Superior temporal gyrus (tissue), 1 donor: ENCODE measurements around the gene TFAP2C.

Experiments
- DNase-seq: peaks from one replicate; pipeline ENCODE4 v3.0.0-alpha.2; 2016; ENCODE audit errors: extremely low spot score

TFAP2C gene

DNA sequence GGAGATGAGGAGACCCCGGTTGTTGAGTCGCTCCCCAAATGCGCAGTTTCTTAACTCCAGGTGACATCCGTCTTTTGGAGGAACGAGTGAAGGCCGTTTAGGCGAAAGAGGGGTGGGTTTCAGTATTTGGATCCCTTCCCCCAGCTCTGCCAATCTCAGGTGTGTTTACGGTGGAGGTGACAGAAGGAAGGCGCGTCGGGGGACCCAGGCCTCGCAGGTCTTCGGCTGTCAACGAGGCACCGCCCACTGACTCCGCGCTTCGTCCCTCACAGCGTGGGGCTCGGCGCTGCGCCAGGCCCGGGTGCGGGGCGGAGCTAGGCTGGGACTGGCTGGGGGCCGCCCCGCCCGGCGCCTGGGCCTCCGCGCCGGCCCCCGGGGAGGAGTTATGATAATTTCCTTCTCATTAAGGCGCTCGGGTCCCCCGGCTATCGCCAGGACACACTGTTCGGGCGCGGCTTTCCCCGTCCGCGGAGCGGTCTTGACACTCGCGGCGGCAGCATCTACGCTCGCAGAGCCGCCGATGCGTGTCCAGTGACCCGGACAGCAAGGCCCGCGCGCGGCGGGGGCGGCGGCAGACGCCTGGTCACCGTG is at the start of gene TFAP2C:
TFAP2C (plus strand) TSS at position 434 of the 591 bp plus-strand sequence. CDS start 239 bp downstream, outside the sequence.
- no peak for DNase-seq

GRCh38 chr20:56580226-56580625 is 48.9 kb upstream of the TFAP2C start:
- no peak for DNase-seq

- no peak for DNase-seq
These were observed 47.4 kb upstream of the TFAP2C start for GRCh38 chr20:56581701-56582100.

DNA sequence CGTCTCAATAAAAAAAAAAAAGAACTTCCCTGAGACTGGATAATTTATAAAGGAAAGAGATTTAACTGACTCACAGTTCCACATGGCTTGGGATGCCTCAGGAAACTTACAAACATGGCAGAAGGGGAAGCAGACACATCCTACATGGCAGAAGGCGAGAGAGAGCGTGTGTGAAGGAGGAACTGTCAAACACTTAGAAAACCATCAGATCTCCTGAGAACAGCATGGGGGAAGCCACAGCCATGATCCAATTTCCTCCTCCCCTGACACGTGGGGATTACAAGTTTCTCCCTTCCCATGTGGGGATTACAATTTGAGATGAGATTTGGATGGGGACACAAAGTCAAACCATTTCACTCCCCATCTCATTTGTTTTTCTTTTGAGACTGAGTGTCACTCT is 46.6 kb upstream of the TFAP2C start:
- no peak for DNase-seq

- no peak for DNase-seq
These were observed 44.2 kb upstream of the TFAP2C start for GRCh38 chr20:56584916-56585315.

DNA sequence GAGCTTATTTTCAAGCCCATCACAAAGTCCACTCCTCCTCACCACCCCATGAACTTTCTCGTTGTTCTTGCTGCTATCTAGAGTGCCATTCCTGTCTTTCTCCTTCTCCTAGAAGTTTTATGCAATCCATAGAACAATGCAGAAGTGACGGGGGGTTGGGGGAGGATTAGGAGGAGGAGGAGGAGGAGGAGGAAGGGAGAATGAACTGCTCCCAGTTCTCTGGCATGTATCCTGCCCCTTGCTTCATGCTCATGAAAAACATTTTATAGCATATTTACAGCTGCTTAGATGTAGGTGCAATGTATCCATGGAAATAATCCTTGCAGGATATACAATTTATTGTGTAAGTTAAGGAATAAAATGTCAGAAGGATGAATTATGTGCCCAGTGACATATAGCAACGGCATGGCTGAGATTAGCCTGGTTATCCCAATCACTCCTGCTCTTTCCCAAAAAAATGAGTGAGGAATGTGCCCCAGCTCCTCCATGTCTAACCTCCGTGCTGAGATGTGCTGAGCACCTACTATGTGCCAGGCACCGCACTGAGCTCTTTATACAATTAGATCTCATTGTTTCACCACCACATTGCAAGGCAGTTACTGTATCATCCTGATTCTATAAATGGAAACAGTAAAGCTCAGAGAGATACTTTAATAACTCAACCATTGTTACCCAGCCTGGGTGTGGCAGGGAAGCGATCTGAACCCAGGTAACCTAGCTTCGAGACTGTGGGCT is 41.6 kb upstream of the TFAP2C start:
- no peak for DNase-seq

DNA sequence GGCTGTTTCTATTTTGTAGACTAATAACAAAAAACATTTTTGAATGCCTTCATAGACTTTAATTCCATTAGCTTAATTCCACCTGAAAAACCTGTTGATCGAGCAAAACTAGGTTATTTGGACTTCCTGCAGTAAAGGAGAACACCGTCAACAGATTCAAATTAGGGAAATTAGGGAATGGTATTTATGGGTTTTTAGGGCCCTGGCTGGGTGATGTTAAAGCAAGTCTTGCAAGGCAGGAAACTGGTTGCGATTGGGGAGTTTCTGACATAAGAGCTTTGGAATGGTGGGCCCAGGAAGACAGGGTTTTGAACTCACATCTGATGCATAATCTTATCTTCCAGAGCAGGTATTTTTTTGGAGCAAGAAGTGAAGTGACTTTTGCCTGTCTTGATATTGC is 40.1 kb upstream of the TFAP2C start:
- no peak for DNase-seq

DNA sequence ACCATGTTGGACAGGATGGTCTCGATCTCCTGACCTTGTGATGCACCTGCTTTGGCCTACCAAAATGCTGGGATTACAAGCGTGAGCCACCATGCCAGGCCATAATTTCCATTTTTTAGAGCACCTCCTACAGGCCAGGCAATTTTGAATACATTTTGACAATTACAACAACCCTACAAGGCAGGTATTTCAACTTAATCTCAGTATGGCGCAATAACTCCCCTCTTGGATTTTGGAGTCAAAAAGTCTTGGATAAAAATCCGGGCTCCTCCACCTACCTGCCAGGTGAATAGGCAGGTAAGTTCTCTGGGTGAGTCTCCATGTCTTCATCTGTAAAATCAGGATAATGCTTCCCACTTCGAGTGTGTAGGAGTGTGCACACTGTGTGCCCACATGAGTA is 39.5 kb upstream of the TFAP2C start:
- DNase-seq: no peak

GRCh38 chr20:56590888-56591287 is 38.2 kb upstream of the TFAP2C start:
- DNase-seq: no peak

DNA sequence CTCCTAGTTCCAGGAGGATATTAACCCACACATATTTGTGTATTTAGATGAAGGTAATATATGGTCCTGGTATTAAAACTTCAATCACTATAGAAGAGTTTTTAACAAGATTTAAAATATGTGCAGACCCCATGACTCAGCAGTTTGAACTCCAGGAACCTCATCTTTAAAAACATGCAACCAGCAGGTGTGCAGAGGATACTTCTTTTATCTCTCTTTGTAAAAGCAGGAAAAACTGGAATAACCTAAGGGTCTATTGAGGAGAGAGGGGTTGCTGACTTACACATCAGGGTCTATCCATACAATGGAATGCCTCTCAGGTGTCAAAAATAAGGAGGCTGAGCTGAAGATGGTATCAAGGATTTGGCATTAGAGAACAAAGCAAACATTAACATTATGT is 36.9 kb upstream of the TFAP2C start:
- no peak for DNase-seq

DNA sequence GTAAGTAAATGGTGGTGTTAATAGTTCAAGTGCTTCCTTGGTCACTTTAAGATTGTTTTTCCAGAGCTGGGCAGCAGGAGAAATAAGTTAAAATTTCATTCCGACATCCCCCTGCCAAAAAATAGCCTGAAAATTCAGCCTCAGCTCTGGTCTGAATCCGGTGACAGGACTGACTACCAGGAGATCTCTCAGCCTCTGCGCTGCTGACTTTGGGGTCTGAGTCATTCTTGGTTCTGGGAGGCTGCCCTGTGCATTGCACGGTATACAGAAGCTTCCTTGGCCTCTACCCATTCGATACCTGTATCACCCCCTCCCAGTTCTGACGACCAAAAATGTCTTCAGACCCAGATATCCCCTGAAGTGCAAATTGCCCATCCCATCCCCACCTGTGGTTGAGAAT is 36.3 kb upstream of the TFAP2C start:
- no peak for DNase-seq

DNA sequence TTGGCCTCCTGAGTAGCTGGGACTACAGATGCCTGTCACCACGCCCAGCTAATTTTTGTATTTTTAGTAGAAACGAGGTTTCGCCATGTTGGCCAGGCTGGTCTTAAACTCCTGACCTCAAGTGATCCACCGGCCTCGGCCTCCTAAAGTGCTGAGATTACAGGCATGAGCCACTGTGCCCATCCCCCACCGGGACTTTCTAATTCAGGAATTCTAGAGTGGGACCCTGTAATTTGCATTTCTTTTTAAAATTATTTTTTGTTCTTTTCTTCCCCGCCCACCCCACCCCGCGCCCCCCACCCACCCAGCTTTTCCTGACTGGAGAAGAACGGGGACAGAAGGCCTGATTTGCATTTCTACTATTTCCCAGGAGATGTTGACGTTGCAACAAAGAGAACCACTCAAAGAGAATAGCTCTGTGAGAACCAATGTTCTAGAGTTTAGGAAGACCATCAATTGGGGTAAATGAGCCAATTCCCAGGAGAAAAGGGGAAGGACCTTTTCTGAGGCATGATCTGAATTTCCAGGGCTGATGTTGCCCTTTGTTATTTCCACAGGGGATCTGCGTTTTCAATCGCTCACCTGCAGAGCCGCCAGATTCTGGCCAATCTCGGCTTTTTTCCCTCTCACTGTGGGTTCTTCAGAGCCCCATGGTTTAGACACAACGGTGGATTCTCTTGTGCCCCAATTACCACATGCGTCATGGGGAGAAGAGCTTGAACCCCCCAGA is 33.2 kb upstream of the TFAP2C start:
- DNase-seq: no peak

- DNase-seq: no peak
These were observed 27.9 kb upstream of the TFAP2C start for GRCh38 chr20:56601166-56601565.

DNA sequence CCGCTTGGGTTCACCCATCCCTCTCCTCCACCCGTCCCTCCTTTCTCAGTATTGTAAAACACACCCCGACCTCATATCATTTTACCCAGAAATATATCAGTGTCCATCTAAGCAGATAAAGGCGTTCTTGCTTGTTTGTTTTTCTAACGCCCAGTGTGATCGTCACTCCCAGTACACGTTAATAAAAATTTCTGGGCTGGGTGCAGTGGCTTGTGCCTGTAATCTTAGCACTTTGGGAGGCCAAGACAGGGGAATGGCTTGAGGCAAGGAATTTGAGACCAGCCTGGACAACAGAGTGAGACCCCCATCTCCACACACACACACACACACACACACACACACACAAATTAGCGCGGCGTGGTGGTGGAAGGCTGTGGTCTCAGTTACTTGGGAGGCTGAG is 24.4 kb upstream of the TFAP2C start:
- no peak for DNase-seq

DNA sequence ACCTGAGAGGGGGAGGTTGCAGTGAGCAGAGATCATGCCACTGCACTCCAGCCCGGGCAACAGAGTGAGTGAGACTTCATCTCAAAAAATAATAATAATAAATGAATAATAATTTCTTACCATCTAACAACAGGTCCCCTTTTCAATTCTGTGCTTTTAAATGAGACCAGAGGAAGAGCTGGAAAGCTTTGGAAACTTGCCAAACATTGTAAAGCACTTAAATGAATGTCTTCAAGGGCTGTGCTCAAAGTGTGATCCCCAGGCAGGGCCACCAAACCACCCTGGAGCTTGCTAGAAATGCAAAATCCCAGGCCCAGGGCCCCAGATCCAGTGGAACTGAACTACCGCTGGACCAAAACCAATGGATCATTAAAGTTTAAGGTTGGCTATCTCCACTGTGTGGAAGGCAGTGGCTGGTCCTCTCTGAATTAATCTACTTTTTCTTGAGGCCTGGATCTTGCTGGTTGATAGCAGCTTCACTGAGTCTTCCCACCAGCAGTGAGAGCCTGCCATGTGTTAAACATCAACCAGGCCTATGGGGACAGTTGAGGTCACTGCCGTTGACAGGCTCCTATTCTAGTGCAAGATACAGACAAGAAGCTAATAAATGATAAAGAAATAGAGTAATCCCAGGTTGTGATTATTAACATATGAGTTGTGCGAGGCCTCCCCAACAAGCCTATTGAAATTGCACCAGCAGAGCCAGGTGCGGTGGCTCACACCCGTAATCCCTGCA is 23.7 kb upstream of the TFAP2C start:
- no peak for DNase-seq

GRCh38 chr20:56606174-56606945 is 22.7 kb upstream of the TFAP2C start:
- DNase-seq: no peak

GRCh38 chr20:56607061-56607704 is 21.9 kb upstream of the TFAP2C start:
- DNase-seq: no peak

DNA sequence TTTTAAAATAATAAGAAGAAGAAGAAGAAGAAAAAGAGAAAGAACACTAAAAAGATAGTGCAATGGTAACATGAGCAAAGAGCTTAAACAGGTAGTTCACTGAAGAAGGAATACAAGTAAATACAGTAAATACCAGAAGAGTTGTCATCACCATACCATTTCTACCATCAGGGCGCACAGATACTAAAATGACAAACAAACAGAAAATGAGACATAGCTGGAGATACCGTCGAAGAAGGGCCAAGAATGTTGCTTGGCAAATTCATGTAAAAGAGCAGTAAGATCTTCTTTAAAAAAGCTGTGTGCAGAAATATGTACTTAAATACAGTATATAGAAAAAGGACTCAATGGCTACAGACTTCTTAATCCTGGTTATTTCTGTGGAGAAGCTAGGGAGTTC is 20.7 kb upstream of the TFAP2C start:
- DNase-seq: no peak

DNA sequence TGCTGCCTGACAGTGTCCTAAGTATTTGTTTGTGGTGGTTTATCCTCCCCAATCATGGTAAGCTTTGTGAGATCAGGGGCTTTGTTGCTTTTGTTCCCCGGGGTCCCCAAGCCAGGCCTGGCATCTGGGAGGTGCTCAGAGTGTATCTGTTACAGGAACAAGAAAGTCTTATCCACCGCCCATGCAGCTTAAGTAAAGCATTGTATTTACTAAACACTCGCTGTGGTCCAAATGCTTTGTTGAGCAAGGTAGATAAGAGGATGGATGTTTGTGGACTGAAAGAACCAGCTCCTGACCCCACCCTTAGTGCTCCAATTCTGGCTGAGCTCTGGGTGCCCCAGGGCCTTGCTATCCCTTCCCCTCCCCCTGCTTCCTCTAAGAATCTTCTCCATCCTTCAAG is 19.8 kb upstream of the TFAP2C start:
- DNase-seq: no peak

GRCh38 chr20:56610098-56610497 is 19.0 kb upstream of the TFAP2C start:
- no peak for DNase-seq

DNA sequence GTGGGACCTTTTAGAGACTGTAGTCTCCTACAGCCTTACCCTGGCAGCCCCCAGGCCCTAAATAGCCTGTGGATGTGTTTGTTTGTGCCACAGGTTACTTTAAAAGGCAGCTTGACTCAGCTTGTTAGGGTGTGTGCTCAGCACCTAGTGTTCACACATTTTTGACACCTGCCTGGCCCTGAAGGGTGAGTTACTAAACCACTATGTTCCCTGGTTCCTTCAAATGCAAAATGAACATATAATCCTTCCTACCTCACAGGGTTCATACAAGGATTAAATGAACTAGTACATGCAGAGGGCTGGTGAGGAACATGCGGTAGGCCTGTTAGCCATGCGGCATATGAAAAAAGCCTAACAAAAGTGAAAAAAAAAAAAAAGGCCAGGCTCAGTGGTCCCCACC is 14.9 kb upstream of the TFAP2C start:
- no peak for DNase-seq
